Breast epithelium (tissue), 3 donors: ENCODE measurements around the gene CREBZF.
A peak's percentile ranks its signal among the peaks of the same experiment; 100 is the strongest.

Source experiments
- POLR2A ChIP-seq: fragments of 450-650 bp; IDR thresholded peaks from one replicate; pipeline ENCODE4 v1.6.1; 2016; ENCODE audit warnings: antibody characterized with exemption, mild to moderate bottlenecking, moderate library complexity
- POLR2AphosphoS5 ChIP-seq, 3 donors: sonication (generic); formaldehyde crosslinking; IDR thresholded peaks; one replicate each; pipeline ENCODE4 v1.6.1; 2017; ENCODE audit warnings: antibody characterized with exemption in 3 of 3
- TF ChIP-seq, protein P1 (sequence below), 3 donors: fragments of 450-650 bp; IDR thresholded peaks; one replicate each; pipeline ENCODE4 v1.5.1; 2016 to 2017; ENCODE audit warnings: antibody characterized with exemption in 3 of 3, mild to moderate bottlenecking in 3 of 3, moderate library complexity in 3 of 3

GRCh38 chr11:85664615-85665481, at the start of gene CREBZF:
- TF ChIP-seq, protein P1, sequence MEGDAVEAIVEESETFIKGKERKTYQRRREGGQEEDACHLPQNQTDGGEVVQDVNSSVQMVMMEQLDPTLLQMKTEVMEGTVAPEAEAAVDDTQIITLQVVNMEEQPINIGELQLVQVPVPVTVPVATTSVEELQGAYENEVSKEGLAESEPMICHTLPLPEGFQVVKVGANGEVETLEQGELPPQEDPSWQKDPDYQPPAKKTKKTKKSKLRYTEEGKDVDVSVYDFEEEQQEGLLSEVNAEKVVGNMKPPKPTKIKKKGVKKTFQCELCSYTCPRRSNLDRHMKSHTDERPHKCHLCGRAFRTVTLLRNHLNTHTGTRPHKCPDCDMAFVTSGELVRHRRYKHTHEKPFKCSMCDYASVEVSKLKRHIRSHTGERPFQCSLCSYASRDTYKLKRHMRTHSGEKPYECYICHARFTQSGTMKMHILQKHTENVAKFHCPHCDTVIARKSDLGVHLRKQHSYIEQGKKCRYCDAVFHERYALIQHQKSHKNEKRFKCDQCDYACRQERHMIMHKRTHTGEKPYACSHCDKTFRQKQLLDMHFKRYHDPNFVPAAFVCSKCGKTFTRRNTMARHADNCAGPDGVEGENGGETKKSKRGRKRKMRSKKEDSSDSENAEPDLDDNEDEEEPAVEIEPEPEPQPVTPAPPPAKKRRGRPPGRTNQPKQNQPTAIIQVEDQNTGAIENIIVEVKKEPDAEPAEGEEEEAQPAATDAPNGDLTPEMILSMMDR (IDR thresholded peaks at IDR 0.05): peak in 2 of 3 donors; percentile 11 to 25
- TF ChIP-seq POLR2AphosphoS5 (IDR thresholded peaks at IDR 0.05) (peak; percentile 97 to 99 (median 98)), POLR2A (peak; percentile 99)
